GM15510 (cell line): ENCODE measurements around the gene TBX21.

Experiments
- POLR2A ChIP-seq: IDR thresholded peaks from 3 replicates; pipeline ENCODE4 v1.6.1; 2011; ENCODE audit warnings: borderline replicate concordance; ENCODE audit not compliant: insufficient read length; ENCODE audit errors: extremely low read depth

The TBX21 gene

DNA sequence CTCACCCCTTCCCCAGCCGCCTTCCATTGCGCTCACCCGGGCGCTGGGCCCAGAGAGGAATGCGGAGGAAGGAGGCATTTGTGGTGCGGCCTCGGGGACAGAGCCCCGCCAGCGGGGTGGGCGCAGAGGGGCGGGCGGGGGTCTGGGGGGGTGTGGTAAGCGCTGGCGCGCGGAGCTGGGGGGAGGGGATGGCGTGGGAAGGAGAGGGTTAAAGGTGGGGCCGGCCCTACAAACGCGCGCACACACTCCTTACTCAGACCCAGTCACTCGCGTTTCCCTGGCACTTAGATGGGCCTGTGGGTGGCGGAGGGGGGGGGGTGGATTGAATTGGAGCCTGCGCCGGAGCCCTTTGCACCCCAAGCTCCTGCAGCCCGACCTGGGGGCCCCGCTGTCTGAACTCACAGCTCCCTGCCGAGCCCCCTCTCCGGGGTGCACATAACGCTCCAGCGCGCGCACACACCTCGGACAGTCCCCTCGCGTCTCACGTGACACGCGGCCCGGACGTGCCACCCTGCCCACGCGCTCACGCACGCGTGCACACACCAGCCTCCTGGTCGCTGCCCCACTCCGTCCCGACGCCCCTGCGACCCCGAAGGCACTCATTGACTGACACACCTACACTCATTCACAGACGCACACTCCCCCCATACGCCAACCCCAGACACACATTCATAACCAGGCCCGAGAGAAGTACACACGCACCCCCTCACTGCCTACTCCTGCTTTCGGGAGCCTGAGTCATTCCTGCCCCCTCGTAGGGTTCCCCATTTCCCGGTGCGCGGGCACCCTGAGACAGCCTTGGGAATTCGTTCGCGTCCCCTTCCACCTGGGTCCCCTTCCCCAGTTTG lies 38.2 kb upstream of the TBX21 start:
- no peak for TF ChIP-seq POLR2A

DNA sequence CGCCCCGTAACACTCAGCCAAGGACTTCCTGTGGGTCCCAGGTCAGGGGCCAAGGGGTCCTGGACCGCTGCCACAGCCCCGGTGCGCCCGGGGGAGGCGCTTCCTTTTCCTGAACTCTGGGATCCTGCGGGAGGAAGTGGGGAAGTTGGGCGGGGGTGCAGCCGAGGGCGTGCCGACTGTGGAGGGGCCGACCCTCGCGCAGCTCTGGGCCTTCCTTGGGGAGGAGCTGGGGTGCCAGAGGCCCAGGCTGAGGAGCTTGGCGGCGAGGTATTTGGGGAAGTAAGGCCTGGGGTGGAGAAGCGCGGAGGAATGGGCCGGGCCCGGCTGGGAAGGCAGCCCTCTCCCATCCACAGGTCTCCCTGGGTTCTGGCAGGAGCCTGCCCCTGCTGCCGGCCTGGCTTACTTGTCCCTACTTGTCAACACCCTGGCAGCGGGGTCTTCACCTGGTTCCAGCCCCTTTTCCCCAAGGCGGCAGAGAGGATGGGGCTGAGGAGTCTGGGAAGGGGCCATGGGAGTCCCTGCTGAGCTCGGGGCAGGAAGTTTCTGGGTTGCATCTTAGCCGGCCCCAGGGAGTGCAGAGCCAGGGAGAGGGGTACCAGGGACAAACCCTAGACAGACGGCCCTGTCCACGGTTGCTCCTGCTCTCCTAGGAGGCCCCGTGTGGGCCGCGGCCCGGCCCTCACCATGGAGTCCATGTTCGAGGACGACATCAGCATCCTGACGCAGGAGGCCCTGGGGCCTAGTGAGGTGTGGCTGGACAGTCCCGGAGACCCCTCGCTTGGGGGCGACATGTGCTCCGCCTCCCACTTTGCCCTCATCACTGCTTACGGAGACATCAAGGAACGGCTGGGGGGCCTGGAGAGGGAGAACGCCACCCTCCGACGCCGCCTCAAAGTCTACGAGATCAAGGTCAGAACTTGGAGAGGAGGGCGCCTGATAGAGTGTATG lies 37.3 kb upstream of the TBX21 start:
- no peak for TF ChIP-seq POLR2A

DNA sequence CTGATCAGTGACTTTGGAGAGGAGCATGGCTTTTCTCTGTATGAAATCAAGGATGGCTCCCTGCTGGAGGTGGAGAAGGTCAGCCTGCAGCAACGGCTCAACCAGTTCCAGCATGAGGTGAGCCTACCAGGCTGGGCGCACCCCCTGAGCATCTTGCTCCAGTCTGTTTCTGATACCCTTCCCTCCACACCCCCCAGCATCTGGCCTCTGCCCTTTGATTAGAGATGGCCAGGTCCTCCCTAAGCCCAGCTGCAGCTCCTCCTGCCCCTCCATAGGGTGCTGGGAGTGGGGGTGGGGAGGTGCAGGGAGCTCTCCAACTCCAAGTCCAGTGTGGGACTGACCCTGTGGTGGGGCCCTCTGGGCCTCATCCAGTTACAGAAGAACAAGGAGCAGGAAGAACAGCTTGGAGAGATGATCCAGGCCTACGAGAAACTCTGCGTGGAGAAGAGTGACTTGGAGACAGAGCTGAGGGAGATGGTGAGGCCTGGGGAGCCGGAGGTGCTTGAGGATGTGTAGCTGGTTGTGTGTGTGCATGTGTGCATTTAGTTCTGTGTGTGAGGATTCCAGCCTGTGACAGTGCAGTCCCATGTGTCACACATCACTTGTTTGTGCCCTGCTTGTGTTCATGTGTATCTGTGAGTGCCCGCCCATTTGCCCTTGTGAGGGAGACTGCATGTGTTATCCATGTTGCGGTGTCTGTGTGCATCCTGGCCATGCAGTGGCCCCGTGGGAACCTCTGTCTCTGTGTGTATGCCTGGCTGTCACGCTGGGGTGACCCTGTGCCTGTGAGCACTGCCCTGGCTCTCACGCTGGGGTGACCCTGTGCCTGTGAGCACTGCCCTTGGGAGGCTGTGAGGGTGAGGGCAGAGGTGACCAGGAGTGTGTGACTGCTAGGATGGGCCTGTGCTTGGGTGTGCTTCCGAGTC lies 36.1 kb upstream of the TBX21 start:
- TF ChIP-seq POLR2A: no peak

DNA sequence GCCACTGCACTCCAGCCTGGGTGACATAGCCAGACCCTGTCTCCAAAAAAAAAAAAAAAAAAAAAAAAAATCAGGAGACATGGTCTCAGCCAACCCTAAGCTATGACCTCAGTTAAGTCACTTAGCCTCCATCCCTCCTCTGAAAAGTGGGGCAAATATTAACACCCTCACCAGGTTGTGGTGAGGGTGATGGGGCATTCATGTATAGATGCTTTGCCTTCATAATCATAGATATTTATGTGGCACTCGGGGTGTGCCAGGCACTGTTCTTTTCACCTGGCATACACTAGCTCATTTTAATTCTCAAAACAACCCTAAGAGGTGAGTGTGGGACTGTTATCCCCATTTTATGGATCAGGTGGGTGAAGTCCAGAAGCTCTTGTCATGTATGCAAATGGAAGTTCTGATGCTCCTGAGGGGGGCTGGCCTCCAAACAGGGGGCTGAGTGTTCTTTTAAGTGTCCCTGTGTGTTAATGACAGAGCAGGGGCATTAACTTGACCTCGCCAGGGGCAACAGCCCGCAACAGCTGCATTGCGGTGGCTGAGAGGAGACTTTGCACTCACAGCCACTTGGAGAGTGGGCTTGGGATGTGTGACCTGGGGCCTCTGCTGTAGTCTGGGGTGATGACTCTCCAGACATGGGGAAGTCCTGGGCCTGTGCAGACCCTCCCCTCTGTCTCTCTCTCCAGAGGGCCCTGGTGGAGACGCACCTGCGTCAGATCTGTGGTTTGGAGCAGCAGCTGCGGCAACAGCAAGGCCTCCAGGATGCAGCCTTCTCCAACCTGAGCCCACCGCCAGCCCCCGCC lies 34.9 kb upstream of the TBX21 start:
- no peak for TF ChIP-seq POLR2A

DNA sequence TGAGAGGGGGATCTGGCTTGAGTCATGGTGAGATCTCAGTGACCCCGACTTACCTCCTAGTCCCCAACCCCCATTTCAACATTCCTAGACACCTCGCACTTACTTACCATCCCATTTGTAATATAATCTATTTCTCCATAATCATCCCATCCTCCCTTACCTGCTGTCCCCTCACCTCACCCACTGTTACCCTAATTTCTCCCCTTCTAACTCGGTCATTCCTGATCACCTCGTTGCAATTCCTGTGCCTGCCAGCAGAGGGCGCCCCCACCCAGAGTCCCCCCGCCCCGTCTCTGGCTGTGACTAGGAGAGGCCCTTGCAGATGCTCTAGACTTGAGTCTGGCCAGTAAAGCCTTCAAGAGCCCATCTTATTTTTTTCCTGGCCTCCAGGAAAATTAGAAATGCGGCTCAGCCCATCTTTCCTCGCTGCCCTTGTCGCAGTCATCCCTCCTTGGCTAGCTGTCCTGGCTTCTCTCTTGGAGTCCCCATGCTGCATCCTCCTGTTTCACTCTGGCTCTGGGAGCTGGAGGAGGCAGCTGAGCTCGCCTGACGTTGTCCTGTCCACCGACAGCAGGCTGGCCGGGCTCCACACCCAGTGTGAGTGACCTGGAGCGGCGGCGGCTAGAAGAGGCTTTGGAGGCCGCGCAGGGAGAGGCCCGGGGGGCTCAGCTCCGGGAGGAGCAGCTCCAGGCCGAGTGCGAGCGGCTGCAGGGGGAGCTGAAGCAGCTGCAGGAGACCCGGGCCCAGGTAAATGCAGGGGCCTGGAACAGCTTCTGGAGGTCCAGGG lies 34.1 kb upstream of the TBX21 start:
- TF ChIP-seq POLR2A: no peak

DNA sequence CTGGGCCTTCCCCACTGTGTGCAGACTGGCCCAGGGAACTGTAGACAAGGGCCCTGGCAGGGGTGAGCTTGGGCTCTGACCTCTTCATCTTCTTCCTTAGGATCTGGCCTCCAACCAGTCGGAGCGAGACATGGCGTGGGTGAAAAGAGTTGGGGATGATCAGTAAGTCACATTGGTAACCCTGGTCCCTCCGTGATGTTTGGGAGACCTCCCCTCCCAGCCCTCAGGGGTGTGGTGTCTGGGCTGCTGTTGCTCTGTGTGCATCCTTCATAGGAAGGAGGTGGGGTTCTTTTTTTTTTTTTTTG lies 33.5 kb upstream of the TBX21 start:
- TF ChIP-seq POLR2A: no peak

DNA sequence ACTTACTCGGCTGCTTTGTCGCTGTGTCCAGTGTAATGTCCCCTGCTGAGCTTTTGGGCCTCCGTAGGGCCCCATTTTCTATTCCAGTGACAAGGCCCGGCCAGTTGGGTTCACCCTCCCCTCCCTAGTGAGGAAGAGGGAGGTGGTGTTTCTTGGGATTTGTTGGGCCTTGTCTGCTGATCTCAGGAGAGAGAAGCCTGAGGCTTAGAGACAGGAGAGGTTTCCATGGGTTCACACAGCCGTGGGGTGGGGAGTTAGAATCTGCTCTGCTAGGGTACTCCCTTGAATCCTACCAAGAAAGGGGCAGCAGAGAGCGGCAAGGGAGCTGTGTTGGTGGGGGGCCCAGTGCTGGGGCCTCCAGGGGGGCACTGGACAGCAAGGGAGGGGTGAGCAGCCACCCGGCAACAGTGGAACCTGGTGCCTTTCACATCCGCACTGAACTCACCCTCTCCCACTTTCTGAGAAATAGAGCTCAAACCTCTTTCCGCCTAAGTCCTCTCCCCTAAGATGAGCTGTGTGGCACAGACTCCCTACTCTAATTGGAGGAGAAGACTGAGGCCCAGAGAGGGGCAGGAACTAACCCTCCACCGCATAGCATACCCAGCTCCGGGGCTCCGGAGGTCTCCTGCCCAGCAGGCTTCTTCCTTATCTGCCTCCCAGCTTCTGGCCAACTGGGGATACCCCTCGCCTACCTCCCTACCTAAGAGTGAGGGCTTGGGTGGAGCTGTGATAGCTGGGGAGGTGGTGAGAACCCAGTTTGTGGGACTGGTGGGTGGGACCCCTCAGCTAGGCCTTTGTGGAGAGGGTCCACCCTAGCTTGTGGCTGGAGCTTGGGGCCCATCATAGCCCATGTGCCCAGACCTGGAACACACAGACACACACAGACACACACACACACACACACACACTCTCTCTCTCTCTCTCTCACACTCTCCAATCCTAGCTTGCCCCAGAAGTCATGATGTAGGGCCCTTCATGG lies 32.3 kb upstream of the TBX21 start:
- TF ChIP-seq POLR2A: no peak

DNA sequence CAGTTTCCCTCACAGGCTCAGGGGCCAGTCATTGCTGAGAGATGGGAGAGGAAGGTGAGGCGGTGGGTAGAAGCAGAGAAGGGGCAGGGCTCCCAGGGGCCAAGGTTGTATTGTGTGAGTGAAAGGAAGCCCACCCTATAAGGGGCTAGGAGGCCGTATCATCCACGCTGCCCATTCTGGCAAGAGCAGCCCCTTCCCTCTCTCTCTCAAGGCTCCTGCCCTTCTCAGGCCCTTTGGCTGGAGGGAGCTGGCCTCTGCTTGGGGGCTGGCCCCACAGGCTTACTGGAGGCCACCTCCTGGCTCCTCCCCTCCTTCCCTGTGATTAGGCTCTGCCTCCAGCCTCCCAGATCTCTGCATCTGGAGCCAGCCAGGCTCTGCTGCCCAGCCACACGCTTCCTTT lies 31.4 kb upstream of the TBX21 start:
- TF ChIP-seq POLR2A: no peak

DNA sequence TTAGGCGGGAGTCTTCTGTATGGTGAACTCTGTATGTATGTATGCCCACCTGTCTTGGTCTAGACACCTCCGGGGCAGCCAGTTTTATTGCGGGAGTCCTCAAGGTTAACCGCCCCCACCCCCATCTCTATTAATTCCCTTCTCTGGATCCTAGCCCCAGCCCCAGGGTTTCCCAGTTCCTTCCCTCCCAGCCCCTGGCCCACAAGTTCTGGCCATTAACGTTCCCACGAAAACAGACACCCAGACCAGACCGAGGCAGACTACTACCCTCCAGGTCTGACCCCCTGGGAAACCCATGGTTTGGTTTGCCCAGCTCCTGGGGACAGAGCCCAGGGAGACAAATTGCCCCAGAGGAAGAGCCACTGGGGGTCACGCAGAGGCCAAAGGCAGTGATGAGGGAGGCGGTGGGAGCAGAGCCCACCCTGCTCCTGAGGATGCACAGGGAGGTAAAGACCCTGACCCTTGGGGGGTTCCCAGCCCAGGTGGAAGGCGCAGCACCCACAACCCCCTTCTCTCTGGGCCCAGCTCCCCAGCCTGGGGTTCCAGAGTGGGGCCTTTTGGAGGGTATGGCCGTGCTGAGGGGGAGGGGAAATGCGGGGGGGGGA lies 30.5 kb upstream of the TBX21 start:
- TF ChIP-seq POLR2A: no peak

DNA sequence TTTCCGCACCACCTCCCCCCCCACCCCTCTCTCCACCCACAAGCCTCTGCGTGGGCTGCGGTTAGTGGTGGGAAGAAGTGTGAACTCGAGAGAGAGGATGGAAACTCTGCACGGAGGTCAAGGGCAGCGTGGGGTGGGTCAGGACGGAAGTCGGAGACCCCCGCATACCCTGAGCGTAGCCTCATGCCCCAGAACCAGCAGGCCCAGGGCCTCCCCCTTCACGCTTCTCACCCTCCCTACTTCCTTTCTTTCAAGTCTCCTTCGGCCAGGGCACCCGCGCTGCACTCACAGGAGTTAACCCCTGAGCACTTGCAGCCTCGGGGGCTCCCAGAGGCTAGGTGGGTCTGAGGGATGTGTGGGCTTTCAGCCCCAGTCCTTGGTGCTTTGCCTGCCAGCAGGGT lies 29.8 kb upstream of the TBX21 start:
- TF ChIP-seq POLR2A: no peak

DNA sequence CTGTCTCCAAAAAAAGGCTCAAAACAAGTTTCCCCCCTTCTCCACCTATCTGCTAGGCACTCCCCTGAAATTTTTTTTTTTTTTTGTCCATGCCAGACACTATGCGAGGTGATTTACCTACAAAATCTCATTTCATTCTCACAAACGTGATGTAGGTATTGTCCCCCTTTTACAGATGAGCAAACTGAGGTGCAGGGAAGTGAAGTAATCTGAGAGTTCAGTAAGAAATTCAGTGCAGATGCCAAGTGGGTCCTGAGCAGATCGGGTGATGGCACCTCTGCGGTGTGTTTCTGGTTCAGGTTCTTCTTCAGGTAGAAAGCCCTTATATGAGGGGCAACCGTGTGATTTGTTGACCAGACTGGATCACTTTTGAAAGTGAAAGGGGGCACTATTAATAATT lies 29.4 kb upstream of the TBX21 start:
- TF ChIP-seq POLR2A: no peak

DNA sequence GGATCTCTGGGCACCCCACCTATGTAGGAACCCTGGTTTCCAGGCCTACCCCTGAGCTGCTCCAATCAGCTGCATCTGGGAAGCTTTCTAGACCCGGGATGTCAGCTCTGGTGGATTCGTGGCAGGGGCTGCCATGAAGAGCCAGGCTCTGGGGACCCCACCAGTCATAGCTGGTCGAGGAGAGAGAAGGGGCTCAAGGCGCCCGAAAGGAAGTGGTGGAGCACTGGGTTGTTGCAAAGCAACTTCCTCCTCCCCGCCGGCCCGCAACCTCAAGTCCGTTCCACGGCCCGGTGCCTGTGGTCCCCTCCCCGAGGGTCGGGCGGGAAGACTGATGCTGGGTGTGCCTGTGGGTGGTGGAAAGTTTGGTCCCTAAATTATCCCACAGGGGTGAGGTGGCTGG lies 28.9 kb upstream of the TBX21 start:
- TF ChIP-seq POLR2A: no peak
